ENCODE measurements around the gene DRD2. TPM values are rescaled to one million over a fixed set of nuclear protein-coding genes. Genes with fewer than 3 reads are reported as not detected.
"Not testable (repeated sequence)": the region's sequence is repeated elsewhere in the genome, so short reads cannot be mapped to it uniquely, and the experiment has no call there.

Gene DRD2
- total RNA-seq = not detected
- 0.03 TPM for polyA plus RNA-seq (2013, experiment 1 of 2)
- not detected for polyA plus RNA-seq (2013, experiment 2 of 2)
- 0 to 0.32 (median 0) reads per million in 172 experiments for total RNA-seq

- H3K4me3 ChIP-seq (ENCODE audit: low read length) = no peak within 1 kb of the TSS
- TF ChIP-seq, protein P1, sequence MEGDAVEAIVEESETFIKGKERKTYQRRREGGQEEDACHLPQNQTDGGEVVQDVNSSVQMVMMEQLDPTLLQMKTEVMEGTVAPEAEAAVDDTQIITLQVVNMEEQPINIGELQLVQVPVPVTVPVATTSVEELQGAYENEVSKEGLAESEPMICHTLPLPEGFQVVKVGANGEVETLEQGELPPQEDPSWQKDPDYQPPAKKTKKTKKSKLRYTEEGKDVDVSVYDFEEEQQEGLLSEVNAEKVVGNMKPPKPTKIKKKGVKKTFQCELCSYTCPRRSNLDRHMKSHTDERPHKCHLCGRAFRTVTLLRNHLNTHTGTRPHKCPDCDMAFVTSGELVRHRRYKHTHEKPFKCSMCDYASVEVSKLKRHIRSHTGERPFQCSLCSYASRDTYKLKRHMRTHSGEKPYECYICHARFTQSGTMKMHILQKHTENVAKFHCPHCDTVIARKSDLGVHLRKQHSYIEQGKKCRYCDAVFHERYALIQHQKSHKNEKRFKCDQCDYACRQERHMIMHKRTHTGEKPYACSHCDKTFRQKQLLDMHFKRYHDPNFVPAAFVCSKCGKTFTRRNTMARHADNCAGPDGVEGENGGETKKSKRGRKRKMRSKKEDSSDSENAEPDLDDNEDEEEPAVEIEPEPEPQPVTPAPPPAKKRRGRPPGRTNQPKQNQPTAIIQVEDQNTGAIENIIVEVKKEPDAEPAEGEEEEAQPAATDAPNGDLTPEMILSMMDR (IDR thresholded peaks at IDR 0.05) = no peak
- Mint-ChIP-seq H3K27ac (no peak within 1 kb of the TSS), H3K4me3 (peak within 1 kb of the TSS; percentile 13), H3K4me1 (ENCODE audit: low read depth) (peaks cover 4% of the 10 kb centered on the region), H3K36me3 (ENCODE audit: low read depth) (no peaks in the 10 kb centered on the region), H3K9me3 (no peaks in the 10 kb centered on the region), H3K27me3 (peaks cover 85% of the 10 kb centered on the region)
- peaks cover 0 to 15% of the 10 kb centered on the region in 2 experiments for H3K9me3 ChIP-seq (ENCODE audit: control insufficient read depth in 1 of 2, insufficient read depth in 1 of 2, low read length in 2 of 2)
- H3K27me3 ChIP-seq (ENCODE audit: control insufficient read depth in 1 of 2, insufficient read depth in 2 of 2, low read length in 2 of 2) = peaks cover 39 to 65% of the 10 kb centered on the region in 2 experiments
- no peaks in the 10 kb centered on the region for H3K4me1 ChIP-seq (ENCODE audit: insufficient read depth, low read length)
- intact Hi-C loops (cut with DNase I, micrococcal nuclease) = no loop called here
- POLR2A ChIA-PET = no interaction called here
- no peak within 1 kb of the TSS for H3K27ac ChIP-seq (ENCODE audit: low read depth in 1 of 2, low read length in 2 of 2)
- CTCF ChIA-PET = no interaction called here
- H3K36me3 ChIP-seq (ENCODE audit: insufficient read depth, low read length) = no peaks in the 10 kb centered on the region
- no peak for ATAC-seq (ENCODE audit: poor library complexity)
- DNase-seq = no peak
Measured at GRCh38 chr11:113475160-113475761, at the start of gene DRD2. Gene DRD2 (minus strand): TSS chr11:113475398. CDS start chr11:113424651, 50,747 bp downstream.

DNA sequence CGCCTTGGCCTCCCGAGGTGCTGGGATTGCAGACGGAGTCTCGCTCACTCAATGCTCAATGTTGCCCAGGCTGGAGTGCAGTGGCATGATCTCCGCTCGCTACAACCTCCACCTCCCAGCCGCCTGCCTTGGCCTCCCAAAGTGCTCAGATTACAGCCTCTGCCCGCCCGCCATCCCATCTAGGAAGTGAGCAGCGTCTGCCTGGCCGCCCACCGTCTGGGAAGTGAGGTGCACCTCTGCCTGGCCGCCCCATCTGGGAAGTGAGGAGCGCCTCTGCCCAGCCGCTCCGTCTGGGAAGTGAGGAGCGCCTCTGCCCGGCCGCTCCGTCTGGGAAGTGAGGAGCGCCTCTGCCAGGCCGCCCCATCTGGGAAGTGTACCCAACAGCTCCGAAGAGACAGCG is 48.7 kb upstream of the DRD2 start:
- POLR2A ChIA-PET; H3K27ac ChIP-seq (ENCODE audit: low read depth in 1 of 2, low read length in 2 of 2); H3K4me3 Mint-ChIP-seq; ATAC-seq (ENCODE audit: poor library complexity); intact Hi-C loops (cut with DNase I, micrococcal nuclease); H3K9me3 Mint-ChIP-seq; H3K4me3 ChIP-seq (ENCODE audit: low read length); H3K4me1 Mint-ChIP-seq (ENCODE audit: low read depth); H3K27me3 ChIP-seq (ENCODE audit: control insufficient read depth in 1 of 2, insufficient read depth in 2 of 2, low read length in 2 of 2); H3K36me3 ChIP-seq (ENCODE audit: insufficient read depth, low read length); DNase-seq; H3K4me1 ChIP-seq (ENCODE audit: insufficient read depth, low read length); H3K27ac Mint-ChIP-seq; H3K9me3 ChIP-seq (ENCODE audit: control insufficient read depth in 1 of 2, insufficient read depth in 1 of 2, low read length in 2 of 2); H3K36me3 Mint-ChIP-seq (ENCODE audit: low read depth): not testable (repeated sequence)
- peaks cover 37% of the 10 kb centered on the region for H3K27me3 Mint-ChIP-seq
- CTCF ChIA-PET = interaction anchor here (0.7 kb wide), 1 partner anchor 776 kb away, joined by 3 read pairs; no protein-coding TSS in a partner anchor

DNA sequence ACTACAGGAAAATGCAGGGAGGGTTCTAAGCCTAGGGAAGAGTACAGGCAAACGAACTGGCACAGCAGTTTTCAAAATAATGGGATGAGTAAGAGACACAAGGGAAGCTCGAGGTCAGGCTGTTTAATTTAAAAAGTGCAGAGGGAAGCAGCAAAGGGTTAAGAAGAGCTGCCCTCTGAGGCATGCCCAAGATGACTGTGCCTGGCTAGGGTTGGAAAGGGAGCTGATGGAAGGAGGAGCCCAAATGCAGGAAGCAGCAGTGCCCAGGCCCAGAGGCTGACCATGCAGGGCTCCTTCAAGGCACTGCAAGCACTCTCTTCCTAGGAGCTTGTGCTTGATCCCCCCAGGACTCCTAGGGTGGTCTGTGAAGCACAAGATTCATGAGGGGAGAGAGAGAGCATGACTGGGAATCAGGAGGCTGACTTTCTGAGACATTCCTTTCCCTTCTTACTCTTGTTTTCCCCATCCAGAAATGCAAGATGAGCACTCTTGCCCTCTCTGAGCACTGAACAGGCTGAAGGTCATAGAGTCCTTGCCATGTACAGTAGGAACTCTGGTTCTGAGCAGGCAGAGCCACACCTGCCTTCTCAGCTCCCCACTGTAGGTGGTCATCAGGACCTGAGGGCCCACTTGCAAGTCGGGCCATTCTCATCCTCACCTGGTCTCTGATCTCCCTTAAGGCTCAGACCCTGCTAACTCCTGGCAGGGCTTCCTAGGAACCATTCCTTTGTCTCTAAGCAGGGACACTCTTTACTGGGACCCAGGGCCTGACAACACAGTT is 46.7 kb upstream of the DRD2 start:
- Mint-ChIP-seq H3K4me3 (no peak overlapping the region), H3K9me3 (no peaks in the 10 kb centered on the region), H3K27ac (no peak overlapping the region), H3K4me1 (ENCODE audit: low read depth) (no peaks in the 10 kb centered on the region), H3K27me3 (peaks cover 37% of the 10 kb centered on the region), H3K36me3 (ENCODE audit: low read depth) (no peaks in the 10 kb centered on the region)
- Histone ChIP-seq H3K4me1 (ENCODE audit: insufficient read depth, low read length) (no peaks in the 10 kb centered on the region), H3K36me3 (ENCODE audit: insufficient read depth, low read length) (no peaks in the 10 kb centered on the region), H3K4me3 (ENCODE audit: low read length) (no peak overlapping the region), H3K27me3 (ENCODE audit: control insufficient read depth in 1 of 2, insufficient read depth in 2 of 2, low read length in 2 of 2) (peaks cover 6 to 8% of the 10 kb centered on the region in 2 experiments), H3K9me3 (ENCODE audit: control insufficient read depth in 1 of 2, insufficient read depth in 1 of 2, low read length in 2 of 2) (peaks cover 0 to 5% of the 10 kb centered on the region in 2 experiments), H3K27ac (ENCODE audit: low read depth in 1 of 2, low read length in 2 of 2) (no peak overlapping the region)
- intact Hi-C loops (cut with DNase I, micrococcal nuclease) = no loop called here
- CTCF ChIA-PET = no interaction called here
- ATAC-seq (ENCODE audit: poor library complexity) (no peak), DNase-seq (no peak)
- POLR2A ChIA-PET = no interaction called here
- TF ChIP-seq, protein P1 (IDR thresholded peaks at IDR 0.05) = no peak

Data from CD4-positive, alpha-beta T cell (primary cell).